Left renal pelvis (tissue), 4 donors: ENCODE data around the gene FOXO3. TPM values are rescaled to one million over a fixed set of nuclear protein-coding genes. Genes with fewer than 3 reads are reported as not detected.
"Not testable (repeated sequence)": the region's sequence is repeated elsewhere in the genome, so short reads cannot be mapped to it uniquely, and the experiment has no call there.

Experiments used
- DNase-seq, 4 donors: peaks; one replicate each; pipeline ENCODE4 v3.0.0-alpha.2; 2013; ENCODE audit warnings: low read depth in 4 of 4, low spot score in 3 of 4
- polyA plus RNA-seq, 4 donors: library from polyadenylated mRNA; unstranded; fragments of 120-200 nt; gene quantifications; one replicate each; pipeline ENCODE4 v1.2.1, GENCODE V29; 2013; ENCODE audit not compliant: insufficient read length in 4 of 4

FOXO3 gene
- polyA plus RNA-seq, 4 donors, result 46.2 to 57.3 (median 51.5) TPM

- DNase-seq, result no peak
Measured at GRCh38 chr6:108654465-108655106, 93.9 kb downstream of the FOXO3 start.

GRCh38 chr6:108655806-108656651, 95.3 kb downstream of the FOXO3 start:
- DNase-seq, result no peak

GRCh38 chr6:108656836-108657235, 96.1 kb downstream of the FOXO3 start:
- DNase-seq, result no peak

GRCh38 chr6:108658174-108658573, 97.5 kb downstream of the FOXO3 start:
- DNase-seq, result no peak

- DNase-seq, result not testable (repeated sequence)
Measured at GRCh38 chr6:108658785-108659184, 98.1 kb downstream of the FOXO3 start.

GRCh38 chr6:108660251-108660650, 99.5 kb downstream of the FOXO3 start:
- no peak for DNase-seq

GRCh38 chr6:108661430-108661829, 100.7 kb downstream of the FOXO3 start:
- no peak for DNase-seq

- DNase-seq, result no peak
Measured at GRCh38 chr6:108661982-108662381, 101.3 kb downstream of the FOXO3 start.

- DNase-seq, result no peak
Measured at GRCh38 chr6:108662702-108663101, 102.0 kb downstream of the FOXO3 start.

GRCh38 chr6:108663494-108664064, 102.9 kb downstream of the FOXO3 start:
- DNase-seq, result not testable (repeated sequence)

- no peak for DNase-seq
Measured at GRCh38 chr6:108665495-108666196, 104.9 kb downstream of the FOXO3 start.

- no peak for DNase-seq
Measured at GRCh38 chr6:108666656-108667260, 106.0 kb downstream of the FOXO3 start.

- DNase-seq, result no peak
Measured at GRCh38 chr6:108667993-108668392, 107.3 kb downstream of the FOXO3 start.

- DNase-seq, result no peak
Measured at GRCh38 chr6:108669673-108670072, 109.0 kb downstream of the FOXO3 start.

- DNase-seq, result no peak
Measured at GRCh38 chr6:108671175-108671574, 110.5 kb downstream of the FOXO3 start.

GRCh38 chr6:108671790-108672189, 111.1 kb downstream of the FOXO3 start:
- DNase-seq, result no peak

GRCh38 chr6:108672641-108673040, 111.9 kb downstream of the FOXO3 start:
- DNase-seq, result no peak

GRCh38 chr6:108673153-108673552, 112.4 kb downstream of the FOXO3 start:
- no peak for DNase-seq

- DNase-seq, result no peak
Measured at GRCh38 chr6:108673602-108674001, 112.9 kb downstream of the FOXO3 start.
